ENCODE results near the gene FAM185A.
"Not testable (repeated sequence)": the region's sequence is repeated elsewhere in the genome, so short reads cannot be mapped to it uniquely, and the experiment has no call there.

FAM185A gene

GRCh38 chr7:102748605-102749444 lies at the start of gene FAM185A:
FAM185A (plus strand) TSS chr7:102748999; CDS start chr7:102749208, 209 bp downstream.
- DNase-seq = peak; percentile 98

GRCh38 chr7:102713011-102713690 lies 35.6 kb upstream of the FAM185A start:
- DNase-seq = not testable (repeated sequence)

GRCh38 chr7:102713691-102714080 lies 35.1 kb upstream of the FAM185A start:
- DNase-seq = not testable (repeated sequence)

GRCh38 chr7:102714774-102715522 lies 33.9 kb upstream of the FAM185A start:
- not testable (repeated sequence) for DNase-seq

- not testable (repeated sequence) for DNase-seq
Measured at GRCh38 chr7:102715718-102716117, 33.1 kb upstream of the FAM185A start.

GRCh38 chr7:102718491-102718890 lies 30.3 kb upstream of the FAM185A start:
- not testable (repeated sequence) for DNase-seq

GRCh38 chr7:102726170-102726569 lies 22.6 kb upstream of the FAM185A start:
- DNase-seq = not testable (repeated sequence)

GRCh38 chr7:102729670-102730069 lies 19.1 kb upstream of the FAM185A start:
- not testable (repeated sequence) for DNase-seq

- DNase-seq = not testable (repeated sequence)
Measured at GRCh38 chr7:102730431-102730830, 18.4 kb upstream of the FAM185A start.

- DNase-seq = not testable (repeated sequence)
Measured at GRCh38 chr7:102742002-102742771, 6.6 kb upstream of the FAM185A start.

GRCh38 chr7:102743861-102744260 lies 4.9 kb upstream of the FAM185A start:
- not testable (repeated sequence) for DNase-seq

GRCh38 chr7:102745494-102746288 lies 3.1 kb upstream of the FAM185A start:
- not testable (repeated sequence) for DNase-seq

- DNase-seq = not testable (repeated sequence)
Measured at GRCh38 chr7:102749445-102749786, 617 bp downstream of the FAM185A start.

- DNase-seq = not testable (repeated sequence)
Measured at GRCh38 chr7:102758227-102758626, 9.4 kb downstream of the FAM185A start.

- DNase-seq = not testable (repeated sequence)
Measured at GRCh38 chr7:102759934-102760333, 11.1 kb downstream of the FAM185A start.

- not testable (repeated sequence) for DNase-seq
Measured at GRCh38 chr7:102761234-102761633, 12.4 kb downstream of the FAM185A start.

- not testable (repeated sequence) for DNase-seq
Measured at GRCh38 chr7:102763295-102763905, 14.6 kb downstream of the FAM185A start.

- DNase-seq = not testable (repeated sequence)
Measured at GRCh38 chr7:102769657-102770192, 20.9 kb downstream of the FAM185A start.

GRCh38 chr7:102770467-102770866 lies 21.7 kb downstream of the FAM185A start:
- not testable (repeated sequence) for DNase-seq

GRCh38 chr7:102776217-102776616 lies 27.4 kb downstream of the FAM185A start:
- not testable (repeated sequence) for DNase-seq

GRCh38 chr7:102778663-102779062 lies 29.9 kb downstream of the FAM185A start:
- DNase-seq = not testable (repeated sequence)

Data from NCI-H524 treated with DMSO at 0.1 percent for 48 hours (cell line).